Astrocyte of the hippocampus (primary cell): ENCODE results near the gene CREG2.

Experiments
- DNase-seq: peaks from one replicate; pipeline ENCODE4 v3.0.0; 2011; ENCODE audit warnings: low read depth, low spot score

The CREG2 gene

GRCh38 chr2:101308432-101309210 lies 78.7 kb downstream of the CREG2 start, which contains the start of gene RNF149:
Gene RNF149, minus strand, starts transcription at chr2:101308701. Its CDS starts 113 bp downstream, at chr2:101308588.
- DNase-seq, result peak; percentile 97

- DNase-seq, result peak; percentile 56
Measured at GRCh38 chr2:101307950-101308431, 79.3 kb downstream of the CREG2 start.

GRCh38 chr2:101307503-101307902 lies 79.8 kb downstream of the CREG2 start:
- DNase-seq, result no peak

GRCh38 chr2:101306410-101306809 lies 80.9 kb downstream of the CREG2 start:
- DNase-seq, result no peak

- peak; percentile 62 for DNase-seq
Measured at GRCh38 chr2:101305492-101306078, 81.7 kb downstream of the CREG2 start.

GRCh38 chr2:101305035-101305434 lies 82.3 kb downstream of the CREG2 start:
- DNase-seq, result no peak

- no peak for DNase-seq
Measured at GRCh38 chr2:101303688-101304087, 83.6 kb downstream of the CREG2 start.

- DNase-seq, result no peak
Measured at GRCh38 chr2:101302016-101302415, 85.3 kb downstream of the CREG2 start.

GRCh38 chr2:101300836-101301235 lies 86.5 kb downstream of the CREG2 start:
- DNase-seq, result no peak

- DNase-seq, result no peak
Measured at GRCh38 chr2:101300164-101300563, 87.1 kb downstream of the CREG2 start.

GRCh38 chr2:101299604-101300003 lies 87.7 kb downstream of the CREG2 start:
- DNase-seq, result no peak

GRCh38 chr2:101297383-101297782 lies 89.9 kb downstream of the CREG2 start:
- DNase-seq, result no peak

- no peak for DNase-seq
Measured at GRCh38 chr2:101296371-101296770, 90.9 kb downstream of the CREG2 start.

- peak; percentile 42 for DNase-seq
Measured at GRCh38 chr2:101295895-101296294, 91.4 kb downstream of the CREG2 start.
